GM20000 (cell line): ENCODE measurements around the gene TMEM236.

Source experiments
- DNase-seq: peaks from one replicate; pipeline ENCODE4 v3.0.0; 2012; ENCODE audit warnings: low spot score
- TF ChIP-seq, protein P1 (sequence below): IDR thresholded peaks from 2 replicates; pipeline ENCODE4 v1.5.1; 2012; ENCODE audit warnings: mild to moderate bottlenecking, control low read depth; ENCODE audit errors: extremely low read depth, missing control alignments

The TMEM236 gene

DNA sequence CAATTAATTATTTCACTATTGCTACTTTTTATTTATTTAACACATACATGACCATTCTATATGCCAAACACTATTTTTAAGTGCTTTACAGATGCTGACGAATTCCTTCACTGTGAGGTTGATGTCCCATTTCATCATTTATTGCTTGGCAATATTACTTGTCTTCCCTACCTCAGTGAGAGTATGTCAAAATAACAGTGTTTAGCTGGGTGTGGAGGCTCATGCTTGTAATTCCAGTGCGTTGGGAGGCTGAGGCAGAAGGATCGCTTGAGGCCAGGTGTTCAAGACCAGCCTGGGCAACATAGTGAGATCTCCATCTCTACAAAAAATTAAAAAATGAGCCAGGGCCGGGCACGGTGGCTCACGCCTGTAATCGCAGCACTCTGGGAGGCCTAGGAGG lies 37.4 kb downstream of the TMEM236 start:
- no peak for DNase-seq
- TF ChIP-seq, protein P1, sequence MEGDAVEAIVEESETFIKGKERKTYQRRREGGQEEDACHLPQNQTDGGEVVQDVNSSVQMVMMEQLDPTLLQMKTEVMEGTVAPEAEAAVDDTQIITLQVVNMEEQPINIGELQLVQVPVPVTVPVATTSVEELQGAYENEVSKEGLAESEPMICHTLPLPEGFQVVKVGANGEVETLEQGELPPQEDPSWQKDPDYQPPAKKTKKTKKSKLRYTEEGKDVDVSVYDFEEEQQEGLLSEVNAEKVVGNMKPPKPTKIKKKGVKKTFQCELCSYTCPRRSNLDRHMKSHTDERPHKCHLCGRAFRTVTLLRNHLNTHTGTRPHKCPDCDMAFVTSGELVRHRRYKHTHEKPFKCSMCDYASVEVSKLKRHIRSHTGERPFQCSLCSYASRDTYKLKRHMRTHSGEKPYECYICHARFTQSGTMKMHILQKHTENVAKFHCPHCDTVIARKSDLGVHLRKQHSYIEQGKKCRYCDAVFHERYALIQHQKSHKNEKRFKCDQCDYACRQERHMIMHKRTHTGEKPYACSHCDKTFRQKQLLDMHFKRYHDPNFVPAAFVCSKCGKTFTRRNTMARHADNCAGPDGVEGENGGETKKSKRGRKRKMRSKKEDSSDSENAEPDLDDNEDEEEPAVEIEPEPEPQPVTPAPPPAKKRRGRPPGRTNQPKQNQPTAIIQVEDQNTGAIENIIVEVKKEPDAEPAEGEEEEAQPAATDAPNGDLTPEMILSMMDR = no peak

DNA sequence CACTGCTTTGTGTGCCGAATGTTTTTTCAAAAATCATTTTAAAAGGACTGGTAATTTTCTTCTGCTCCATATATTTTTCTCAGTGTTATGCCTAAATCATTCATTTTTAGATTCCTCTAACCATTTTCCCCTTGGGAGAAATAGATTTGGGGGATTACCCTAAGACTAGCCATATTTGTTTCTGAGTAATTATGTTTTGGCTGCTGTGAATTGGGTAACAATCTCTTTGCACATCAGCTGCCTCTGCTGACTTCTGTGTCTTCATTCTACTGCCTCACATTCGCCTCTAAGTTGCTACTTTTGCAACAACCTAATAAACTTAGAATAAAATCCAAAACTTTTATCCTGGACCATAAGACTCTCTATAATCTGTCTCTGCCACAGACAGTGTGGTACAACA lies 38.6 kb downstream of the TMEM236 start:
- TF ChIP-seq, protein P1 = no peak
- no peak for DNase-seq

DNA sequence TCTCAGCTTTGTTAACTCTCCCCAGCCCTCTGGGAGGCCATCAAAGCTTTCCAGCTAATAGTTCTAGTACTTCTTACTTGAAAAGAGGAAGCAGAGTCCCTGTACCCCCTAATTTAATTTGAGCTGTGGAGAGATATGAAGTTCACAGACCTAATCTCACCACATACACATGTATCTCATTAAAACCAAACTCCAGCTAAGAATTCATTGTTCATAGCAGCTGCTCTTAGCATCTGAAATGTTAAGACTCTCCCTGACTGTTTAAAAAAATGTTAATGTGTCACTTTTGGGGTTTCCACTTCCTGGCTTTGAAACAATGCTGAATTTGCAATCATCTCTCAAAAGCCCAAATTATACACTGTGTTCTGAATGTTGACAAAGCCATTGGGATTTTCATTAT lies 41.0 kb downstream of the TMEM236 start:
- TF ChIP-seq, protein P1 = no peak
- DNase-seq = no peak

DNA sequence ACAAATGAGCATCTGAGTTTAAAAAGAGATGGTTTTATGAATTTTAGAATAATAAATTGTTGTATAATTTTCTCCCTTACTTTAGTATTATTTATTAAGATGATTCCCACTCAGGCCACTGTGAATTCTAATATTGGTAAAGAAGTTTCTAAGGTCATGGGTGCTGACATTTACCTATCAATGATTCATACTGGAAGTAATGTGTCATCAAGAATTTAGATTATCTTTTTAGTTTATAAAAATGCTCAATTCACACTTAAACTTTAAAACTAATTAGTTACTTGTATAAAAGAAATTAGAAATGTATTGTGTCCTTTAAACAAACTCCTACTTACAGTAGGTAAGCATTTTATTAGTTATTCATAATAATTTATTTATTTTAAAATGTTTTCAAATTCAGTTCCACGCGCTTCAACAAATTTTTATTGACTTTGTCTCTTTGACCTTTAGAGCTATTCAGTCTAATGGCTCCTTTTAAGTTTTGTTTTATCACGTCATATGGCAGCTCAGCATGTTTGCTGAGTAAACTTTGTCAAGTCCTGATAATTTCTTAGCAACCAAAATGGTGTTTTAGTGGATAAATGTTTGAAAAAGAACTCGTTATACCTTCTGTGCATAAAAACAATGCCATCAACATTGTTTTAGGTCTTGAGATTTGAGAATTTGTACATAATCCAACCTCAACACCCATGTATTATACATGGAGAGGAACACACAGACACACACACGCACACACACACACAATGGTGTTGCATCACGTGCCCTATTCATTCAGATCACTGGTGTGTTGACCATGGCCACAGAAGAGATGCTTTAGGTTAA lies 42.0 kb downstream of the TMEM236 start:
- no peak for DNase-seq
- TF ChIP-seq, protein P1 = no peak

DNA sequence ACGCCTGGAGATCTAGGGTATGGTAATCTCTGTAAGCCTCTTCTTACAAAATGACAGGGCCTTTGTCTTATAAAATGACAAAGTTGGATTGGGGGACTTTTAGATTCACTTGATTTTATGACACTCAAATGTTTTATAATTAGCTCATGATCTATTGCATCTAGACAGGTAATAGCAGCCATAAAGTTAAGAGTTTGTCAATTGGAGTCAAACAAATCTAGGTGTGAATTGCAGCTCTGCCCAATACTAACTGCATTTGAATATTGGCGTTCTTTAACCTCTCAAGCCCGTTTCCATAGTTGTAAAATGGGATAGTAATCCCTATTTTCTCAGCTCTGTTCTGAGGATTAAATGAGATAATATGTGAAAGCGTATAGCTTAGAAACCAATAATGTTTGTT lies 43.1 kb downstream of the TMEM236 start:
- TF ChIP-seq, protein P1 = no peak
- no peak for DNase-seq

DNA sequence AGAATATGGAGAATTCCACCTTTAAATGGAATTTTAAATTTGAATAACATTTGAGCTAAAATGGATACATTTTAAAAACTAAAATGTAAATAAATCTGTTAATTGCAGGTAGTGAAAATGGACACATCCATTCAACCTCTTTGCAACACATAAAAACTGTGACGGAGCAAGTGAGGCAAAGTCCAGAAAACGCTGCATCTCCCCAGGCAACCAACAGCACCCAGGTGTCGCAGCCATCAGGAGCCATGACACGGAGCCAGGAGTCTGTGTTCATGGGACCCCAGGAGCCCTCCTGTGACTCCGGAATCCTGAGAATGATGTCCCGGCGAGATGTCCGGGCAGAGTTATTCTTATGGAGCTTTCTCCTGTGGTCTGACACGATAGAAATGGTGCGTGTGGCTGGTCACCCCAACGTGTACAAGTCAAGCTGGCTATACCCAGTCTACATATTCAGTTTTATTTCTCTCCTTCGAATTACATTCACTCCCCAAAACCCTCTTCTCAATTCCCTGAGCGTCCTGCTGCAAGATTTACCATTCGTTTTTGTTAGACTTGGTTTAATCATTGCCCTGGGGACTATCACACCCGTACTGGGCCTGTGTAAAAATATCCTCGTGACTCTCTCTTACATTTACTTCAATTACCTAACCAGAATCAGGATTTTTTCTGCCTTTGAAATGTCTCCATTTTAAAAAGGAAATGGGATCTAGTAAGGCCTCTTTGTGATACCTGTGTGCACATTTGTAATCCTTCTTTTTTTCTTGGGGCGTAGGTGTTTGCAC lies 44.0 kb downstream of the TMEM236 start:
- DNase-seq = no peak
- TF ChIP-seq, protein P1 = no peak

DNA sequence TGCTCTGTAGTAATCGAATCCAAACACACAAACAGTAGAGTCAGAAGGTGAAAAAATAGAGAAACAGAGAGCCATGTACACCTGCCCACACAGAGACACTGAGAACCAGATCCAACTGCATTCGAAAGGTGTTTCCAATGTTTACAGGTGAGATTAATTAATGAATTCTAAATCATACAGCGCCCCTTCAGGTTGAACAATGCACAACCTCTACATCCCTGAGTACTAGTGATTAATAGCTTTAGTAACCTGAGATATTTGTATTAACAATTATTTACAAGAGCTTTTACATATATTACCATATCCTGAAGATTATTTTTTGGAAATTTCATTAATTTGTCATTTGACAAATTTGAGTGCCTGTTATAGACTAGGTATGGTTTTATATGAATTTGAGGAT lies 49.5 kb downstream of the TMEM236 start:
- TF ChIP-seq, protein P1 = no peak
- DNase-seq = no peak
